HS-5 (cell line): Measurements from ENCODE around the gene ABHD13.
"Not testable (repeated sequence)": the region's sequence is repeated elsewhere in the genome, so short reads cannot be mapped to it uniquely, and the experiment has no call there.

Experiments
- DNase-seq: peaks from one replicate; pipeline ENCODE4 v3.0.0-alpha.2; 2012; ENCODE audit warnings: low read depth

Gene ABHD13

DNA sequence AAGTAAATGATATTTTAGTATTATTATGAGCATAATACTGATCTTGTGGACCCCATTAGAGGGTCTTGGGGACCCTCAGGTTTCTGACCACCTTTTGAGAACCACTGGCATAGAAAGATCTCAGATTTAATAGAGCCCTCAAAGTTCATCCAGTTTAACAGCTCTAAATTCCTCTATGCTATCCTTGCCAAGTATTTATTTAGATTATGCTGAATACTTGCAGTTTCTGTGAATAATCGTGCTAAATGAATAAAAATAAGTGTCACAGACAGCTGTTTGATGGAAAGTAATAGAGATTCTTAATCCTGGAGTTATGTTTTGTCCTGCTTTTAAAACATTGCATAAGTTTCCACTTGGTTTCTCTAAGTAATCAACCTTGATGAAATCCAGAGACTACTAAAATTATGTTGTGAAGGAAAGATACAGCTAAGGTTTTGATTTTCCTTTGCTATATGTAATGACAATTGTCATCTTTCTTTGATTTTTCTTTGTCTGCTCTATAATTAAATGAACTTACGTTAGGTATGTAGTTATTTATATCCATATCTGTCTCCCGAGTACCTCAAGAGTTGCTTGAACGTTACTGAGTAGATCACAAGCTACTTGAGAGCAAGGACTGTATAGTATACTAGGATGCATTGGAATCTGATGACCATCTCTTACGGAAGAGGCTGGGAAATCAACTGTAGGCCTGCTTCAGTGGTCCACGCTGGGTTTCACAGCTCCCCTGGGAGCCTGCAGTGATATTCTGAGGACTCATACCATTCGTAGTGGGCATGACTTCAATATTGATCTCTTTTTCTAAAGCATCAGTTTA is 5.7 kb downstream of the ABHD13 start:
- DNase-seq, result no peak

- no peak for DNase-seq
These were observed 7.2 kb downstream of the ABHD13 start for GRCh38 chr13:108225440-108225839.

DNA sequence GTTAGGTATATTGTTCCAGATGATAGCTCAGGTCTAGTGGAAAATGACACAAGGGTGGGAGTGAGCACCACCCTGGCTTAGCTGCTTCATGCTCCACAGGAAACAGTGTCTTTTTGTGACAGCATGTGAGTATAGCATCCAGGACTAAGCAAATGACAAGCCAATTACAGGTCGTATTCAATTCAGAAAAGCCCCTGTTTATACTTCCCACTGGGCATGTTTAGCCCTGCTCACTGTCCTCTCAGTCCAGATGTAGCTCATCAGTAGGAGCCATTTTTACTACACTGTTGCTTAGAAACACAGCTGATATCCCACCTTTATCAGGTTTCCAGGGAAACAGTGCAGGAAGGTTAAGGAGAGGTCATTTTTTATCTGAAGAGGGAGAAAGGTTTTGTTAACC is 8.0 kb downstream of the ABHD13 start:
- no peak for DNase-seq

DNA sequence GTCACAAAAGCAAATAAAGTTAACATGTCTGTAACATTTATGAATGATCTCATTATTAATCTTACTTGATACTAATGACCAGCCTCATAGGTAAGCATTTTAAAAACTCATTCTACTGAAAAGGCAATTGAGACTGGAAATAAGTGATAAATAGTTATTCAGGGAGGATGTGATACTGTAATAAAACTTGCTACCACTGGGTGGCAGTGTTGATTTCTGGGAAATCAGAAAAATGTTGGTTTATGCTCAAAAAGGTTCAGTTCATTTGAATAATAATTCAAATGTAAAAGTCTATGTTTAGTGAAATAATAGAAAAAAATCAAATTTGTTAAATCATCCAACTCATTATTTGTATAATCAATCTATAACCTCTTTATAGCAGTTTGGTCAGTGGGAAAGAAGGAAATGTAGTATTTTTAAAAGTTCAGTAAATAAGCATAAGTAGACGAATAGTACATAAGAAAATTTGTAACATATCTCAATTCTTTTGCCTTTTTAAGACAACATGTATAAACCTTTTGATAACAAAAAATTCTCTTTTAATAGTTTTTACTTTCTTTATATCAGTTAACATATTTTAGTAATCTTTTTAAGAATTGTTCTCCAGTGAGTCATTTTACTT is 9.6 kb downstream of the ABHD13 start:
- DNase-seq, result no peak

DNA sequence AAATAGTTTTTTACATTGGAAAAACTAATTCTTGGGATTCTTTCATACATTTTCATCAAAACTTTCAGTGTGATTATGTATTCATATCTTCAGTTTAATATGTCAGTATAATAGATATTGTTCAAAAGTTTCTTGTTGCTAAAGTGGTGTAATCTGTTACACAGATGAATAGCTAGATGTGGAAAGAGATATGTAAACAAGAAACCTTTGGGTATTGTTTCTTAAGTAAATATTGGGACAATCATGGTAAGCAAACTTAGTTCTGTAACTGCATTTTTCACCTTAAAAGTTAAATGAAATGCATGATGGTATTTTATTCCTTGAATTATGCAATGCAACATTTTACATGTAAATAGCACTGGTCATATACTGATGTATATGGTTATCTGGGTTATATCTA is 12.2 kb downstream of the ABHD13 start:
- no peak for DNase-seq

- DNase-seq, result no peak
These were observed 31.0 kb downstream of the ABHD13 start for GRCh38 chr13:108249150-108249549.

GRCh38 chr13:108257248-108257647 is 39.1 kb downstream of the ABHD13 start:
- no peak for DNase-seq

- no peak for DNase-seq
These were observed 45.6 kb downstream of the ABHD13 start for GRCh38 chr13:108263621-108264355.

DNA sequence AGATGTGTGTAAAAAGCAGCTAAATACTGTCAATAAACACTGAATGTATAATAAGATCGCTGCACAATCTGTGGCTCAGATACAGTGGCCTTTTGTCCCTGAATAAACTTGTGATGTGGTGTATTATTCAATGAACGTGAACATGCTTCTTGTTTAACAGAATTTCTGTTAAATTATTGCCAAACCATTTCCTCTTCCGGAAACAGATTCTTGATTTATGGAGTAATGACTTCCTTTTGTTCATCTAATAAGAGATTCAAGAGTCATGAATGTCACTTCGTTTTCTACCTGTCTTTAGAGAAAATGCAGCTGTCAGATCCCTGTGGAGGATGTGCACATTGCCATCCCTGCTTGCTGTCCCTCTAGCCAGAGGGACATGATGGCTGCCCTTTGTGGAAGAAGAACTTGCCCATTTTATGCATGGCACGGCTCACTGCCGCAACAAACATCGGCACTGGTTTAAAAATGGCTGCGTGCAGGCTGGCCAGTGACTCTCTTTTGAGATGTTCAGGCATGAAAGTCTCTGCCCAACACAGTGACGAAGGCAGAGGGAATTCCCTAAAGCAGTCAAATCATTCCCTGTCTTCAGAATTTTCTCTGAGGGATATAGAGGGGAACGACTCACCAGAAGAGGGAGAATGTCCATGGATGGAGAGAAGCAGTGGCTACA is 48.3 kb downstream of the ABHD13 start:
- DNase-seq, result no peak

- DNase-seq, result no peak
These were observed 49.2 kb downstream of the ABHD13 start for GRCh38 chr13:108267347-108267746.

DNA sequence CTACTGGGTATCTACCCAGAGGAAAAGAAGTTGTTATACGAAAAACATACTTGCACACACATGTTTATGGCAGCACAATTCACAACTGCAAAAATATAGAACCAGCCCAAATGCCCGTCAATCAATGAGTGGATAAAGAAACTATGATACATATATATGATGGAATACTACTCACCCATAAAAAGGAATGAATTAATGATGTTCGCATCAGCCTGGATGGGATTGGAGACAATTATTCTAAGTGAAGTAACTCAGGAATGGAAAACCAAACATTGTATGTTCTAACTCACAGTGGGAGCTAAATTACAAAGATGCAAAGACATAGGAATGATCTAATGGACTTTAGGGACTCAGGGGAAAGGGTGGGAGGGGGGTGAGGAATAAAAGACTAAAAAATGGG is 49.7 kb downstream of the ABHD13 start:
- DNase-seq, result not testable (repeated sequence)

GRCh38 chr13:108268466-108269112 is 50.4 kb downstream of the ABHD13 start:
- no peak for DNase-seq

GRCh38 chr13:108269601-108270328 is 51.6 kb downstream of the ABHD13 start, which contains the start of gene TNFSF13B:
TSS of gene TNFSF13B (plus strand) at chr13:108269718. CDS start at chr13:108269896, 178 bp downstream.
- no peak for DNase-seq

- DNase-seq, result no peak
These were observed 52.2 kb downstream of the ABHD13 start for GRCh38 chr13:108270442-108270841.

DNA sequence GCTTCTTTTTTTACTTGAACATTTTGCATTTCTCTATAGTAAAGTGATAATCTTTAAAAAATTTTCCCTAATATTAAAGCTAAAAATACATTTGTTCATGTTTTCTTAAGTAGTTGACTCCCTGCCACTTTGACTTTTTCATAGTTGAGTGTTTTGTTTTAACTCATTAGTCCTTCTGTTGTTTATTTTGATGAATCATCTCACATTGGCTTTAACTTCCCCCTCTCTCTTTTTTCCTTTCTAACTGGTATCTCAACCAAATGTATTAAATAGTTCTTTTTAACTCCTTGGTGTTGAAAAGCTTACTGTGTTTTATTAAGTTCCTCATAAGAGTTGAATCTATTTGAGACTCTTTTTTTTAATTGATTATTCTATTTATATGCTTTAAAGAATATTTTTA is 54.1 kb downstream of the ABHD13 start:
- DNase-seq, result no peak

- DNase-seq, result no peak
These were observed 55.4 kb downstream of the ABHD13 start for GRCh38 chr13:108273429-108274118.

- no peak for DNase-seq
These were observed 56.5 kb downstream of the ABHD13 start for GRCh38 chr13:108274718-108275117.

- DNase-seq, result no peak
These were observed 57.9 kb downstream of the ABHD13 start for GRCh38 chr13:108276060-108276459.

- no peak for DNase-seq
These were observed 60.3 kb downstream of the ABHD13 start for GRCh38 chr13:108278466-108278865.

DNA sequence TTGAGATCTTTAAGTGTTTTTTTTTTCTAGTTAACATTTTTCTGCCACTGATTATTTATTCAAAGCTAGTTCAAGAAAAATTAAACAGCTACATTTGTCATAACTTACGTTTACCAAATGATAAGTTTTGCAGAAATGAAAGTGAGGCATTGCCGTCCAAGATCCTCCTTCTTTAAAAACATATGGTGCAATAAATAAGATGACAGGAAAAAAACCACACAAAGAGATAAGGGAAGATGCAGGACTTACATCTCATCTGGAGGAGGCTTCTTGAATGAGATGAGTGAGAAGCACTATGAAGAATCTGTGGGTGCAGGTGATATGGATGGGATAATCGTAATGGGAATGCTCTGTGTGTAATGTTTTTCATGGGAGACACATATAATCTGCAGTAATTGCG is 63.7 kb downstream of the ABHD13 start:
- DNase-seq, result no peak

DNA sequence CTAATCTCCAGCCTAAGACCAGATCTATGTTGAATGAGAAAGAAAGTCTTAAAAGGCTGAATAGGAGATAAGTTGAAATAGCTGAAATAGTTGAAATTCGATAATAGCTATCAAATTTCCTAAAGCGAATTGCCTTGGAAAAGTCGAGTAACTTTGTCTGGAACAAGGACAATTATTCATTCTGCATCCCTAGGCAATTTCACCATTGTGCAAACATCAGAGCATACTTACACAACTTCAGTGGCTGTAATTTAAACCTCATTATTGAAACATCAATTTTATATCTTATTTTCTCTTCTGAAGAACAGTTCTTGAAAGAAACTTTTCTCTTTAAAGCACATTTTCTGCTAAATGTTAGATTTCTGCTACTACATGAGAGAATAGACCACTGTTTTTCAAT is 64.9 kb downstream of the ABHD13 start:
- no peak for DNase-seq
